Astrocyte of the spinal cord (primary cell): Measurements from ENCODE around the gene ROR1.

Source experiments
- DNase-seq: peaks from one replicate; pipeline ENCODE4 v3.0.0; 2011; ENCODE audit warnings: low read depth, low spot score
- H3K4me3 ChIP-seq: 2 replicates; pipeline ENCODE4 v1.5.1; 2011; ENCODE audit warnings: low read depth, mild to moderate bottlenecking, low read length, moderate library complexity
- in situ Hi-C: cut with HindIII; loops from 2 replicates; pipeline ENCODE4 v1.10.0; 2017; ENCODE audit warnings: low sequenced_read_pairs
- TF ChIP-seq, protein P1 (sequence below): IDR thresholded peaks from 2 replicates; pipeline ENCODE4 v1.5.1; 2012; ENCODE audit warnings: low read depth, mild to moderate bottlenecking, low read length, inconsistent platforms

Gene ROR1

DNA sequence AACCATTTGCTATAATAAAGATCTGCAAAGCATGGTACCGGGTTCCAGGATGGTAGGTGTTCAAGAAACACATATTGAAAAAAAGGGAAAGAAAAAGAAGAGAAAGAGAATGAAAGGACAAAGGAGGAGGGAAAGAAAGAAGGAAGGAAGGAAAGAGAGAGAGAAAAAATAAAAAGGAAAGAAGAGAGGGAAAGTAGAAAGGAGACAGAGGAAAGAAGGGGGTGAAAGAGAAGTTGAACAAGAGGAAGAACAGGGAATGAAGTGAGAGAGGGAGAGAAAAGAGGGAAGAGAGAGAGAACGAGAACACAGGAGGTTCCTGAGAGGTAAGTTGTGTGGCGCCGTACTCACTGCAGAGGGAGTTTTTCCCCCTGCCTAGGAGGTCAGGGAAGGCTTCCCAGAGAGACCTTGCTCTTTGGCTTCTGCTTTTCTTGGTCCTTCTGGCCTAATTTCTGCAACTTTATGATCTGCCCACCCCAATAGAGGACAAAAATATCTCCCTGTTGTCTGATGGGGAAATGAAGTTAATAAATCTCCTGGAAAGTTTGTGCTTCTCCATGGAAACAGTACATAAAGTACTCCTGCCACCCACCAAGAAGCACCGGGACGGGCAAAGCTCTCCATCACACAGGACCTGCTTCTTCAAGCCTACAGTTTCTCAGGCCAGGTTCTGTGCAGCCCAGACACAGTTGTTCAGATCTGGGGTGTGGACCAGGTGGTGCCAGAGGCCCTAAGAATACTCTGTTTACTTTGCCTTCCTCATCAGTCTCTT lies 124.8 kb downstream of the ROR1 start:
- H3K4me3 ChIP-seq = no peak overlapping the region
- TF ChIP-seq, protein P1, sequence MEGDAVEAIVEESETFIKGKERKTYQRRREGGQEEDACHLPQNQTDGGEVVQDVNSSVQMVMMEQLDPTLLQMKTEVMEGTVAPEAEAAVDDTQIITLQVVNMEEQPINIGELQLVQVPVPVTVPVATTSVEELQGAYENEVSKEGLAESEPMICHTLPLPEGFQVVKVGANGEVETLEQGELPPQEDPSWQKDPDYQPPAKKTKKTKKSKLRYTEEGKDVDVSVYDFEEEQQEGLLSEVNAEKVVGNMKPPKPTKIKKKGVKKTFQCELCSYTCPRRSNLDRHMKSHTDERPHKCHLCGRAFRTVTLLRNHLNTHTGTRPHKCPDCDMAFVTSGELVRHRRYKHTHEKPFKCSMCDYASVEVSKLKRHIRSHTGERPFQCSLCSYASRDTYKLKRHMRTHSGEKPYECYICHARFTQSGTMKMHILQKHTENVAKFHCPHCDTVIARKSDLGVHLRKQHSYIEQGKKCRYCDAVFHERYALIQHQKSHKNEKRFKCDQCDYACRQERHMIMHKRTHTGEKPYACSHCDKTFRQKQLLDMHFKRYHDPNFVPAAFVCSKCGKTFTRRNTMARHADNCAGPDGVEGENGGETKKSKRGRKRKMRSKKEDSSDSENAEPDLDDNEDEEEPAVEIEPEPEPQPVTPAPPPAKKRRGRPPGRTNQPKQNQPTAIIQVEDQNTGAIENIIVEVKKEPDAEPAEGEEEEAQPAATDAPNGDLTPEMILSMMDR = no peak
- in situ Hi-C loops = no loop called here
- no peak for DNase-seq

DNA sequence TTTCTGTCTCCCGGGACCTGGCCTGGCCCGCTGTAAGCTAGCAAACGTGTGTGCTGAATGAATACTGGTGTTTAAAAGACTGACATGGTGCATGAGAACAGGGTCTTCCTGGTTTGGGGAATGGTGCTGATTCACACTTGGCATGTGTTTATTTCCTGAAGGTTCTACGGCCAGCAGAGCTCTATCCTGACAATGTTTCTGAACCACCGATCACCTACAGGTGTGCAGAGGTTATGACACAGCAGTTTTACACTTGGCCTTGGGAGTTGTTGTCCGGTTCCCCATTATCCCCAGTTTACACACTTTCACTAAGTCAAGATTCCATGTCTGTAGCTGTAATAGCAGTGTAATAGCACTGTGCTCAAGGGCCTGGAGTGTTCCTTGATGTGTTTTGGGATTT lies 127.3 kb downstream of the ROR1 start:
- TF ChIP-seq, protein P1 = no peak
- in situ Hi-C loops = no loop called here
- H3K4me3 ChIP-seq = no peak overlapping the region
- DNase-seq = no peak

DNA sequence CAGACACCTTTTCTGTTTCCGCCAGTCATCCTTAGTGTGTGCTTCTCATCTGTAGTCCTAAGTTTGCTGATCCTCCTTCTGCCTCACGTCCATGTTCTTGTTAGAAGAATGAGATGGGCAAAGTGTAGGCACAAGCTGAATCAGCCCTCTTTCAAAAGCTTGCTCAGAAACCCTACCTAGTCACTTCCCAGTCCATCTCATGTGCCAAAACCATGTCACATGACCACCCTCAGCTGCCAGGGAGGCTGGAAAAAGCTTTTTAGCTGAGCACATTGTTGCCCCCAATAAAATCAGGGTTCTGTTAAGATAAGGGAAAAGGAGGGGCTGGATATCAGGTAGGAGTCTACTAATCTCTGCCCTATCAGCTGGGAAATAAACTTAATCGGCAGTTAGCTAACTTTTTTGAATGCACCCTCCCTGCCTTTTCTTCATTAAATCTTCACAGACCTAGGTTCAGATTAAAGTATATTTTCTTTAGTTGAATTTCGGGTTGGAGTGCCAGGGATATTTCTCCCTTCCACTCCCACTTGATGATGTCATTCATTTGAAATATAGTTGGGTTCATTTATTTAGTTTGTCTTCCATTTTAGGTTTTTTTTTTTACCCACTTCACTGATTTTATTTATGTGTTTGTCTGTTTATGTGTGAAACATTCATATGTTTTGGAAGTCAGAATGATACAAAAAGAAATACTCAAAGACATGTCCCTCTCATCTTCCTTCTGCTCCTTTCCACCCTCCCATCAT lies 129.2 kb downstream of the ROR1 start:
- in situ Hi-C loops = no loop called here
- no peak for DNase-seq
- no peak overlapping the region for H3K4me3 ChIP-seq
- TF ChIP-seq, protein P1 = no peak

GRCh38 chr1:63903947-63904610 lies 130.3 kb downstream of the ROR1 start:
- TF ChIP-seq, protein P1 = no peak
- in situ Hi-C loops = no loop called here
- no peak overlapping the region for H3K4me3 ChIP-seq
- no peak for DNase-seq

GRCh38 chr1:63904826-63905225 lies 131.0 kb downstream of the ROR1 start:
- H3K4me3 ChIP-seq = no peak overlapping the region
- DNase-seq = no peak
- in situ Hi-C loops = no loop called here
- TF ChIP-seq, protein P1 = no peak

DNA sequence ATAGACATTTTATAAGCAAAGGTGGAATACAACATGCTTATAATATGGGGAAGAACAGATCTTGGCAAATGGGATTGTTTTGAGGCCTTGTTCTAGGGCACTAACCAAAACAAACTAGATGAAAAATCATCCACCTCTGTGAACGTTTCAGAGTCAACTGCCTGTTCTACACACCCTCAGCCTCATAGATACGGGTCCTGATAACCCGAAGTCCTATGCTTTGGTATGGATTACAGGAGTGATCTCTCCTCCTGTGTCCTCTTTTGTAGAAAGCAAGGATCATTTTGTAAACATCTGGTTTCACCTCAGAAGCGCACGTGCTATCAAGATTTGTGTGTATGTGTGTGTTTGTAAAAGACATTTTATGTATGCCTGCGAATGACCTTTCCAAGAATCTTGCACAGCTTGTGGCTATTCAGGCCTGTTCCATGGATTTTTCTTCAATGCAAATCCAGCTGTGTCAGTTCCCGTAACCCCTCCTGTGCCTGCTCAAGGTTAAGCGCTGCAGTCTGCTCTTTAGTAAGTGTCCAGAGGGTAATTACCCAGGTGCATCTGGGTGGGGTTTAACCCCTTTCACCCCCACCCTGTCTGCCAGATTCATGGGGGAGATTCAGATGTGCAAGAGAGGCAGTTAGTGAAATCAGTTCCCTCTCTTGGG lies 132.4 kb downstream of the ROR1 start:
- no peak for DNase-seq
- in situ Hi-C loops = no loop called here
- H3K4me3 ChIP-seq = no peak overlapping the region
- TF ChIP-seq, protein P1 = no peak
